ENCODE results near the gene CACNA1C.

The CACNA1C gene

GRCh38 chr12:2645460-2645859, 592.7 kb downstream of the CACNA1C start:
- ATAC-seq: no peak

GRCh38 chr12:2646341-2646740, 593.6 kb downstream of the CACNA1C start:
- no peak for DNase-seq
- no peak for ATAC-seq

More at GRCh38 chr12:2645460-2645859, 592.7 kb downstream of the CACNA1C start:
- no peak for DNase-seq

GRCh38 chr12:2647186-2647585, 594.4 kb downstream of the CACNA1C start:
- no peak for DNase-seq
- no peak for ATAC-seq

GRCh38 chr12:2648406-2648805, 595.6 kb downstream of the CACNA1C start:
- no peak for DNase-seq
- ATAC-seq: no peak

- DNase-seq (no peak), ATAC-seq (no peak)
These were observed 596.6 kb downstream of the CACNA1C start for GRCh38 chr12:2649201-2650030.

- ATAC-seq: no peak
- no peak for DNase-seq
These were observed 597.7 kb downstream of the CACNA1C start for GRCh38 chr12:2650261-2651067.

GRCh38 chr12:2651068-2651965, 598.5 kb downstream of the CACNA1C start:
- ATAC-seq: no peak
- no peak for DNase-seq

GRCh38 chr12:2652011-2652400, 599.2 kb downstream of the CACNA1C start:
- DNase-seq (no peak), ATAC-seq (no peak)

GRCh38 chr12:2652401-2653081, 599.8 kb downstream of the CACNA1C start:
- no peak for ATAC-seq
- DNase-seq: no peak

- DNase-seq: no peak
- no peak for ATAC-seq
These were observed 600.7 kb downstream of the CACNA1C start for GRCh38 chr12:2653461-2653965.

GRCh38 chr12:2654311-2654710, 601.5 kb downstream of the CACNA1C start:
- DNase-seq: no peak
- ATAC-seq: no peak

GRCh38 chr12:2654741-2655140, 602.0 kb downstream of the CACNA1C start:
- no peak for ATAC-seq
- no peak for DNase-seq

- DNase-seq (no peak), ATAC-seq (no peak)
These were observed 609.7 kb downstream of the CACNA1C start for GRCh38 chr12:2662524-2662923.

- DNase-seq (no peak), ATAC-seq (no peak)
These were observed 612.2 kb downstream of the CACNA1C start for GRCh38 chr12:2664721-2665577.

- ATAC-seq: no peak
- DNase-seq: no peak
These were observed 613.6 kb downstream of the CACNA1C start for GRCh38 chr12:2666411-2666810.

- DNase-seq (no peak), ATAC-seq (no peak)
These were observed 614.1 kb downstream of the CACNA1C start for GRCh38 chr12:2666846-2667245.

GRCh38 chr12:2667716-2668440, 615.1 kb downstream of the CACNA1C start:
- ATAC-seq: no peak
- DNase-seq: no peak

- ATAC-seq (no peak), DNase-seq (no peak)
These were observed 616.0 kb downstream of the CACNA1C start for GRCh38 chr12:2668816-2669215.

GRCh38 chr12:2669560-2669959, 616.8 kb downstream of the CACNA1C start:
- no peak for DNase-seq
- no peak for ATAC-seq

GRCh38 chr12:2672863-2673262, 620.1 kb downstream of the CACNA1C start:
- DNase-seq: no peak
- ATAC-seq: no peak

All from stimulated activated naive CD8-positive, alpha-beta T cell treated with anti-CD3 and anti-CD28 coated beads, Interleukin-15, Interleukin-2, amounts not matched to agents 100 U/mL and 50 U/mL, for 24 hours (primary cell).